ENCODE results near the gene POU6F2. TPM values are rescaled to one million over a fixed set of nuclear protein-coding genes. Genes with fewer than 3 reads are reported as not detected.

Gene POU6F2
- total and polyA plus RNA-seq, 7 donors: 0.01 TPM; not detected in 6

DNA sequence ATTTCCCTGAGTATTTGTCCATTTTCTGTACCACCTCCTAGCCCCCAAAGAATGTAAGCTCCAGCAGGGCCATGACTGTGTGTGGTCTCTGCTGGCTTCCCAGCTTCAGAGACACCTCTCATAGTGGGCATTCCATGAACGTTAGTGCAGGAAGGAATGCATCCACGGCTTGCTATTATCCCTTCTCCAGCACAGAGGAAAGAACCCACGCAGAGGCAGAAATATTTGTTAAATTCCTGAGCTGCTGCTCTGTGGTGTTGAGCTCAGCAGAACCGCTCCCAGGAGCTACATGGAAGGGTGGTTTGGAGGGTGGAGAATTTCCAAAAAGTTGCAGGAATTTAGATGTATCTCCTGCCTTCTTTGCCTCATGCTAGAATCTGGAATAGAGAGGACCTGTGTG, 275.2 kb downstream of the POU6F2 start:
- no peak overlapping the region for H3K4me3 ChIP-seq
- no peaks in the 10 kb centered on the region for H3K36me3 ChIP-seq (ENCODE audit: insufficient read depth in 1 of 2, low read depth in 1 of 2)
- H3K27me3 ChIP-seq (ENCODE audit: insufficient read depth in 3 of 3, low read length in 2 of 3): no peaks in the 10 kb centered on the region
- ATAC-seq: no peak
- no peaks in the 10 kb centered on the region for H3K9me3 ChIP-seq
- H3K4me1 ChIP-seq: no peaks in the 10 kb centered on the region
- WGBS, 3 donors: 15 to 34% (median 22%) methylated on average over 4 of the region's 4 CpGs
- DNase-seq: no peak
- intact Hi-C loops (cut with DNase I): no loop called here
- TF ChIP-seq, protein P1, sequence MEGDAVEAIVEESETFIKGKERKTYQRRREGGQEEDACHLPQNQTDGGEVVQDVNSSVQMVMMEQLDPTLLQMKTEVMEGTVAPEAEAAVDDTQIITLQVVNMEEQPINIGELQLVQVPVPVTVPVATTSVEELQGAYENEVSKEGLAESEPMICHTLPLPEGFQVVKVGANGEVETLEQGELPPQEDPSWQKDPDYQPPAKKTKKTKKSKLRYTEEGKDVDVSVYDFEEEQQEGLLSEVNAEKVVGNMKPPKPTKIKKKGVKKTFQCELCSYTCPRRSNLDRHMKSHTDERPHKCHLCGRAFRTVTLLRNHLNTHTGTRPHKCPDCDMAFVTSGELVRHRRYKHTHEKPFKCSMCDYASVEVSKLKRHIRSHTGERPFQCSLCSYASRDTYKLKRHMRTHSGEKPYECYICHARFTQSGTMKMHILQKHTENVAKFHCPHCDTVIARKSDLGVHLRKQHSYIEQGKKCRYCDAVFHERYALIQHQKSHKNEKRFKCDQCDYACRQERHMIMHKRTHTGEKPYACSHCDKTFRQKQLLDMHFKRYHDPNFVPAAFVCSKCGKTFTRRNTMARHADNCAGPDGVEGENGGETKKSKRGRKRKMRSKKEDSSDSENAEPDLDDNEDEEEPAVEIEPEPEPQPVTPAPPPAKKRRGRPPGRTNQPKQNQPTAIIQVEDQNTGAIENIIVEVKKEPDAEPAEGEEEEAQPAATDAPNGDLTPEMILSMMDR (IDR thresholded peaks at IDR 0.05): no peak
- no peak overlapping the region for H3K27ac ChIP-seq

DNA sequence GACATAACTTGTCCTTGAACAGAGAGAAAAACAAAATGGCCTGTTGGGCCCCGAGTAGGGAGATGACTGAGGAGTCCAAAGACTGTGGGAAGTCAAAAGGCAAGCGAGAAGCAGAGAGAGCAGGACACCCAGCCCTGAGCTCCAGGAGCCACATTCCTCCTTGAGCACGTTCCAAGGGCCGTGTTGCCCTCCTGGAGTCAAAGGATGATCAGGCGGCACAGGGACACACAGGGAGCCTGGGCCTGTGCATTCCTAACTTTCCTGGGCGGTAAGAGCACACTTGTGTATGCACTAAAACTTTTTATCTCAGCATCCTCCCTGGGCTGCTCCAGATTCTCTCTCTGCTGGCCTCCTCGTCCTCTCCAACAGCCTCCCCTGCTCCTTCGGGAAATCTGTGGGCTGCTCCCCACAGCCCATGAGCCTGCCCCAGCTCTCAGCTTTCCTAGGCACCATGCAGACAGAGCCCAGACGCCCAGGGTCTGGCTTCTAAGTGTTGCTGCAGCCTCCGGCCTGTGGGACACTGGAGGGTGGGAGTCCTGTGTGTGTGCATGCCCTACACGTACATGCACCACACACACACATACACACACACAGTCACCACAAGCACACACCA, 281.8 kb downstream of the POU6F2 start:
- intact Hi-C loops (cut with DNase I): no loop called here
- H3K4me1 ChIP-seq: no peaks in the 10 kb centered on the region
- no peak overlapping the region for H3K4me3 ChIP-seq
- no peak overlapping the region for H3K27ac ChIP-seq
- 67 to 80% (median 70%) methylated on average over 11 of the region's 11 CpGs for WGBS, 3 donors
- no peaks in the 10 kb centered on the region for H3K27me3 ChIP-seq (ENCODE audit: insufficient read depth in 3 of 3, low read length in 2 of 3)
- DNase-seq (no peak), ATAC-seq (no peak)
- H3K36me3 ChIP-seq (ENCODE audit: insufficient read depth in 1 of 2, low read depth in 1 of 2): no peaks in the 10 kb centered on the region
- TF ChIP-seq, protein P1 (IDR thresholded peaks at IDR 0.05): no peak
- H3K9me3 ChIP-seq: no peaks in the 10 kb centered on the region

DNA sequence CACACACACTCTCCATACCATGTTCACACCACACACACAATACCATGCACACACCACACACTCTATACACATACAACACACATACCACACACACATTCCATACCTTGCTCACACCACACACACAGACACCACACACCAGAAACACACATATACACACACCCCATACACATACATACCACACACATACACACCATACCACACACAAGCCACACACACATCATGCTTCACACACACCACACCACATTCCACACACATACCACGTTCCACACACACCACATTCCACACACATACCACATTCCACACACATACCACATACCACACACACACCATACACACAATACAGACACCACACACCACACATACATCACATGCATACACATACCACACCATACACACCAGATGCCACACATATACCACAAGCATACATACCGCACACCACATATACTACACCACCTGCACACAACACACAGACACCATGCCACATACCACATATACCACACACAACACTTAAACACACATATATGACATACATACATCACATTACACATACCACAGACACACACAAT, 282.7 kb downstream of the POU6F2 start:
- H3K27me3 ChIP-seq (ENCODE audit: insufficient read depth in 3 of 3, low read length in 2 of 3): no peaks in the 10 kb centered on the region
- H3K4me1 ChIP-seq: no peaks in the 10 kb centered on the region
- H3K4me3 ChIP-seq: no peak overlapping the region
- ATAC-seq (no peak), DNase-seq (no peak)
- no peaks in the 10 kb centered on the region for H3K36me3 ChIP-seq (ENCODE audit: insufficient read depth in 1 of 2, low read depth in 1 of 2)
- no peaks in the 10 kb centered on the region for H3K9me3 ChIP-seq
- no peak overlapping the region for H3K27ac ChIP-seq
- intact Hi-C loops (cut with DNase I): no loop called here
- TF ChIP-seq, protein P1 (IDR thresholded peaks at IDR 0.05): no peak
- WGBS, 3 donors: 82 to 87% (median 85%) methylated on average over 2 of the region's 2 CpGs

DNA sequence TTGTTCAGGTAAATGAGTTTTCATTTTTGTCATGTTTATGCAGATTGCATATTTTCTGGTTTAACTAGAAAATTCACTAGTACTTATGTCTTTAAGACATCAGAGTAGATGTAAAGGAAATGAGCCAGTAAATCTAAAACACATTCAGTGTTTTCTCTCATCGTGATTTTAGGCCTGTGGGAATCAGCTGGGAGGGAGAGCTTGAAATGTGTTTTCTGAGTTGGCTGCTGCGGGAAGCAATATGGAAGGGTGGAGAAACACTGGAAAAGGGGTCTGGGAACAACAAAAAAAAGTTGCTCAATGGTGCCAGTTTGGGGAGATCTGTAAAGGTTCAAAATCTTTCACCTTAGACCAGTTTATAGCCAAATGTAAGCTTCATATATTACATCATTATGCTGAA, 284.1 kb downstream of the POU6F2 start:
- no peak for ATAC-seq
- no peak overlapping the region for H3K27ac ChIP-seq
- no peak overlapping the region for H3K4me3 ChIP-seq
- intact Hi-C loops (cut with DNase I): no loop called here
- DNase-seq: no peak
- H3K36me3 ChIP-seq (ENCODE audit: insufficient read depth in 1 of 2, low read depth in 1 of 2): no peaks in the 10 kb centered on the region
- TF ChIP-seq, protein P1 (IDR thresholded peaks at IDR 0.05): no peak
- WGBS, 3 donors: 55 to 83% (median 67%) methylated on average over 2 of the region's 2 CpGs
- H3K4me1 ChIP-seq: no peaks in the 10 kb centered on the region
- H3K27me3 ChIP-seq (ENCODE audit: insufficient read depth in 3 of 3, low read length in 2 of 3): no peaks in the 10 kb centered on the region
- no peaks in the 10 kb centered on the region for H3K9me3 ChIP-seq

Measured in psoas muscle (tissue), 8 donors.